HG02885 (cell line): Measurements from ENCODE around the gene MSANTD1.

Source experiments
- ATAC-seq: cut with Tn5 transposase; IDR thresholded peaks from one replicate; pipeline ENCODE4 v1.9.1; 2021; ENCODE audit warnings: mild to moderate bottlenecking; ENCODE audit not compliant: unreplicated experiment, poor library complexity

MSANTD1 gene

GRCh38 chr4:3215256-3215655 is 33.7 kb upstream of the MSANTD1 start:
- ATAC-seq, result no peak

DNA sequence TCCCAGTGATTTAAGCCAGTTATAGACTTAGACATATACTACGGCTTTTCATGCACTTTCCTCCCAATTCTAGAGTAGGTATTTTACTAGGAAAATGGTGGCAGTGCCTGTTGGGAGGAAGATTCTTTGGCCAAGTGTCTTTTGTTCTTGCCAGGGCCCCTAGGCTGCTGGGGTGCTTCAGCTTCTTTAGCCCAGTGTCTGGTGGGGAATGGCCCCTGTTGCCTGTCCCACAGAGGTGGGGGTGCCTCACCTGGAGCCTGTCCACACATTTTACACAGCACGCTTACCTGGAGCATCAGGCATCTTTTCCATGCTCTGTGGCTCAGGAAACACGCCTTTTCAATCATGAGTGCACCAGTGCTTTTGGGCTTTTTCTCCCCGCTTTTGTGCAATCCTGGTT is 33.2 kb upstream of the MSANTD1 start:
- no peak for ATAC-seq

GRCh38 chr4:3217266-3217665 is 31.7 kb upstream of the MSANTD1 start:
- no peak for ATAC-seq

GRCh38 chr4:3217771-3218170 is 31.2 kb upstream of the MSANTD1 start:
- ATAC-seq, result no peak

DNA sequence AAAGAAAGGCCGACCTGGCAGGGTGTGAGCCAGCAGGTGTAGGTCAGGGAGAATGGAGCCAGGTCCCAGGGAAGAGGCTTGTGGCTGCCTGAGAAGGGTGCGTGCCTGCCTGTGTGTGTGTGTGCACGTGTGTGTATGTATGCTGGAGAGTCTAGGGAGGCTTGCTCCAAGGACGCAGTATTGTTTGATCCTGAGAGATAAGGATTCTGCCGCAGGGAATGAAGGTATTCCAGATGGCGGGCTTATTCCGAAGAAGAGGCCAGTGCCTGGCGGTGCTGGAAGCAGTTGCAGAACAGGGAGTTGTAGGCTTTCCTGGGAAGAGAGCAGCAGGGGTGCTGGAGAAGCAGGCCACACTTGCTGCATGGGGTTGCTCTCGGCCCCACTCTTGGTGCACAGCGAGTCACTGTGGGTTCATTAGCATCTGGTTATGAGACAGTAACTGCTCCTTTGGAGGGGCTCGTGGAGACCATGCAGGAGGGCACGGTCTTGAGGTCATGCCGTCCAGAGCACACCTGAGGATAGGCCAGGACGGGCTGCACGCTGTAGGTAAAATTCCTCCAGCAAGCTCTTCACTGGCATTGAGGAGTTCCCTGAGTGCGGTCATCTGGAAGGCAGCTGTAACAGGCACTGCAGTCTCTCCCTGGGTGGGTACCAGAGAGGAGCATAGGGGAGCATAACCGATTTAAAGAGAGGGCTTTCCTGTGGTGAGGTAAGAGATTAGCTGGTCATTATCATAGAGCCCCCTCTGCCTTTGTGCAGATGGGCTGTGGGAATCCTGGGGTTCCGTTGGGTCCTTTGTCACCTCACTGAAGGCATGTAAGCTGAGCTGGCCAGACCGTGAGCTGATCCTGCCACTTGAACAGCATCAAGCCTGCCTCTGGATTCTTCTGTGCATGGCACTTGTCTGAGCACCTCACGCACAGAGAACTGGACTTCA is 29.9 kb upstream of the MSANTD1 start:
- ATAC-seq, result no peak

DNA sequence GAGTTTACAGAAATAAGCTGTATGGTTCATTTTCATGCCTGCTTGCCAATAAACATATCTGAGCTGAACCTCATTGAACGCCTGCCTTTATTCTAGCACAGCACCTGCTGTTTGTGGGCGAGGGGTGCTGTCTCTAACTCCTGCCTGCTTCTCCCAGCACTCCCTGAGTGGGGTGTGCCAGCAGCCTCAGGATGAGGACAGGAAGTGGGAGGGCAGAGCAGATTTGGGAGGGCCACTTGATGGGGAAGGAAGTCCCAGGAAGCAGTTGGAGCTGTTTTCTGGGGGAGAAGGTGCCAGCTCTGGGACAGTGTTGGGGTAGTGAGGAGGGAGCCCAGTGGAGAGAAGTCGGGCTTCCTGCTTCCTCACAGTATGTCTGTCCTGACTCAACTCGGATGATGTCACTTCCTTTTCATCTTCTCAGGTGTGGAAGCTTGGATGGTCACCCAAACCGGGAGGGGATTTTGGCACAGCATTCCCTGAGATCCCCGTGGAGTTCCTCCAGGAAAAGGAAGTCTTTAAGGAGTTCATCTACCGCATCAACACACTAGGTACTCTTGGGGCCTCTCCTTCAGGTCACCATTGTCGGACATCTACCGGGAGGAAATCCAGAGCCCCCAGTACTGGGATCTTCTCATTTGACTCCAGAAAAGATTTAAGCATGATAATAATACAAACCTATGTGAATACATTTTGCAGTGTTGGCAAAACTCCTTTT is 29.0 kb upstream of the MSANTD1 start:
- ATAC-seq, result no peak

DNA sequence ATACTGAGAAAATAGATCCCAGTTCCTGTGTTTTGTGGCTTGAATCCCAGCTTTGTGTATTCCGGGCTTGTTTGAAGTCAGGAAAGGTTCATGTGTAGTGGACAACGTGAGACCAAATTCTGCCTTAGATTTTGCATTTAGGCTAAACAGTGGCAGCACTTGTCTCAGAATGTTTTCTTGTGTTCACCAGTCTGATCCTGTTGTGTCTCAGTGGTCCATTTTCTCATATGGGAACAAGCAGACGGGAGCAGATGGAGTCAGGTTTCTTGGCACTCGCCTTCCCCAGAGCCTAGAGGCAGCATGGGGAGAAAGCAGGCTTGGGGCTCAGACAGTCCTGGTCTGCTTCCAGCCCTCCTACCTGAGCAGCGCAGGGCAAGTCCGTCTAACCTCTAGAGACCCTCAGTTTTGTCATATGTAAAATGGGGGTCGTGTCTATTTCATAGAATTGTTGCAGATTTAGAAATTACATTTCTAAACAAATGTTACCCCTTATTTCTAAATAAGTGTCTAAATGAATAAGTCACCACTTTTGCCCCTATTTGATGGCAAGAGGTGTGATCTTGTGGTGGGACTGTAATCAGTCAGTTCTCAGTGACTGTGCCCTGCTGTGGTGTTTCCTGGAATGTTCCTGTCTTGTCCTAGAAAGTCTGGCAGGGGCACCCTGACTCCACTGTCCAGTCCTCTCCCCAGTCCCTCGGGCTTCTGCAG is 28.3 kb upstream of the MSANTD1 start:
- no peak for ATAC-seq

GRCh38 chr4:3221184-3221494 is 27.8 kb upstream of the MSANTD1 start:
- no peak for ATAC-seq

GRCh38 chr4:3221996-3222395 is 27.0 kb upstream of the MSANTD1 start:
- no peak for ATAC-seq

DNA sequence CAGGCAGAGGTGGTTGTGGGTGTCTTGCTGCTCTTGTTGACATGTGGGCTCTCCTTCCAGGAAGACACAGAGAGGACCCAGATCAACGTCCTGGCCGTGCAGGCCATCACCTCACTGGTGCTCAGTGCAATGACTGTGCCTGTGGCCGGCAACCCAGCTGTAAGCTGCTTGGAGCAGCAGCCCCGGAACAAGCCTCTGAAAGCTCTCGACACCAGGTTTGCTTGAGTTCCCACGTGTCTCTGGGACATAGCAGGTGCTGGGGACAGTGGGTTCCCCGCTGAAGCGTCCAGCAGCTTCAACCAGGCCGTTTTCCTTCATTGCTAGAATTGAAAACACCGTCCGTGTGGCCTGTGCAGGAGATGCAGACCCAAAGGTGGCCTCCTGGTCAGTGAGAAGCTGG is 25.6 kb upstream of the MSANTD1 start:
- ATAC-seq, result no peak

DNA sequence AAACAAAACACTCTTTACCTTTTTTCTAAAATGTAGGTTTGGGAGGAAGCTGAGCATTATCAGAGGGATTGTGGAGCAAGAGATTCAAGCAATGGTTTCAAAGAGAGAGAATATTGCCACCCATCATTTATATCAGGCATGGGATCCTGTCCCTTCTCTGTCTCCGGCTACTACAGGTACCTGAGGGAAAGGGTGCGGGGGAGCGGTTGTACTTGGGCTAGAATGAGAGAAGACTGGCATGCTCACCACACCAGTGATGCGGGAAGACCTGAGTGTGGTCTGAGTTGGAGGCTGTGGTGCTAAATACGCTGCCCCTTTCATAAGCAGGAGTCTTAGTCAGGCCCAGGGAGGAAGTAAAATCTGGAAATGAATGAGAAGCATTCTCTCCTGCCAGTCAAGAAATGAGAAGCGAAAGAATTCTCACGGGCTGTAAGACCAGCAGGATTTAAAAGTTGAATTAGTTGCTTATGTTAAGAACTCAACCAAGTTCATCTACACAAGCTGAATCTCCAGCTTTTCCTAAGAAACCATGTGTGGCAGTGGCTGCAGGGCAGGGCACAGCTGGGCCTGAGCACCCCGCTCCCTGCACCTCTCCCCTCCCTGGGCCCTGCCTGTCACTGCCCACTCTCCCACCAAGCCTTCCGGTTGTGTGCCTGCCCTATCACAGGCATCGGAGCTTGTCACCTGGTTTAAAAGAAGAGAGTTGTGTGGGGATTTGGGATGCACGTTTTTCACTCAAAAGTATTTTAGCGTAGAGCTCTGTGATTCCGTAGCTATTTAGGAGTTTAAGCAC is 24.8 kb upstream of the MSANTD1 start:
- no peak for ATAC-seq

DNA sequence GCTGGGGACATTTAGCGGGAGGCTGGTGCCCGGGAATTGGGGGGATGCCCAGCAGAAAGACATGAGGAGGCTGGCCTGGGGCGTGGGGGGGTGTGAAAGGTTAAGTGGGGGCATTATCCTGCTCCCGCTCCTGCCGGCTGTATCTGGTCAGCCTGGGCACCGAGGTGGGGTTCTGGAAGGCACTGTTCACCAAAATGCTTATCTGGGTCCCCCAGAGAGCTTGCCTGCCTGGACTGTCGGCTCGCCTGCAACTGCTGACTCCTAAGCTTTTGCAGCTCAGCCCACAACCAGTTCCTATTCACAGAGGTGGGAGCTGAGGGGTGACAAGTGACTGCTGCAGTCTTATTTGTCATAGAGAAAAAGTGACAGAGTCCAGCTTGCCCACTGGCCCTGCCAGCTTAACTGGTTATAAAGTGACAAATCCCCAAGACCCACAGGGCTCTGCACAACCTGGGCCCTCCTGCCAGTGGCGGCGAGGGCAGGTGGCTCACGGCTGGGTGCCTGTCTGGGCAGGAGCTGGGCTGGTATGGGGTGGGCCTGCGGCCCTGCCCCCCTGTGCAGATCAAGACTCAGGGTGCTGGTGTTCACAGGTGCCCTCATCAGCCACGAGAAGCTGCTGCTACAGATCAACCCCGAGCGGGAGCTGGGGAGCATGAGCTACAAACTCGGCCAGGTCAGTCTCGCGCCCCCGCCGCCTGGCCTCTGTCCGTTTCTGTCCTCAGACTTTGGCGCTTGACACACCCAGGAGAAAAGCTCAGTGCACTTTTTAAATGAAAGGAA is 23.7 kb upstream of the MSANTD1 start:
- ATAC-seq, result no peak

DNA sequence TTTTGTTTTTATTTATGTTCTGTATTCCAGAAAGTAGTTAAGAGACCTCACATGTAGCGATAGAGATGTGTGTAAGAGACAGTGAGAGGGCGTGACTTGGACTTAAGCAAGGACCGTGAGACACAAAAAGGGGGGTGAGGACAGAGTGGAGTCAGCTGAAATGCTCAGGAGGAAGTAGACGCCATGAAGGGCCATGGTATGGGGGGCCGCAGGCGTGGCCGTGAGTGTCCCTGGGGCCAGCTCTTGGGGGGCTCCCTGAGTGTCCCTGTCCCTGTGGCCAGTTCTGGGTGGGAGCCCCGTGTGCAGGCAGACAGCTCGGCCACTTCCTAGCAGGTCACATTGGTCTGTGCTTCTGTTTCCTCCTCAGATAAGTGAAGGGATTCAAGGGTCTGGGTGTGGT is 23.0 kb upstream of the MSANTD1 start:
- no peak for ATAC-seq

GRCh38 chr4:3226467-3226866 is 22.5 kb upstream of the MSANTD1 start:
- ATAC-seq, result no peak

- ATAC-seq, result no peak
These were observed 22.0 kb upstream of the MSANTD1 start for GRCh38 chr4:3226944-3227343.

- ATAC-seq, result no peak
These were observed 20.9 kb upstream of the MSANTD1 start for GRCh38 chr4:3227878-3228675.

DNA sequence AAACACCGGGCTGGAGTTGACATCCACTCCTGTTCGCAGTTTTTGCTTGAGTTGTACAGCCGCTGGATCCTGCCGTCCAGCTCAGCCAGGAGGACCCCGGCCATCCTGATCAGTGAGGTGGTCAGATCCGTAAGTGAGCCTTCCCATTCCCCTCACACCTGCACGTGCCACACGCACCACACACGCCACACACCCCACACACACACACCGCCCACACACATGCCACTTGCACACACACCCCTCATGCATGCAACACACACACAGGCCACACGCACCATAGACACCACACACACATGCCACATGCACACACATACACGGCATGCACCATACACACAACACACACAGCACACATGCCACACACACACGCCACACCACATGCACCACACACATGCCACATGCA is 20.1 kb upstream of the MSANTD1 start:
- ATAC-seq, result no peak

DNA sequence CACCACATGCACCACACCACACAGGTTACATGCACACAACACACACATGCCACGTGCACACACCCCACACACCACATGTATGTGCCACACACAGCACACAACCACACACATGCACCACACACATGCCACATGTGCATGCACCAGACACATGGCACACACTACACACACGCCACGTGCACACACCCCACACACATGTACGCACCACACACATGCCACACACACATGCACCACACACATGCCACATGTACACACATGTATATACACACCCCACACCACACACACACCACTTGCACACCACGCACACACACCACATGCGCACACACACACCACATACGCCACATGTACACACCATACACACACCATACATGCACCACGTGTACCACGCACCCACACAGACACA is 19.6 kb upstream of the MSANTD1 start:
- no peak for ATAC-seq

- no peak for ATAC-seq
These were observed 19.0 kb upstream of the MSANTD1 start for GRCh38 chr4:3229964-3230363.
